ENCODE data around the gene L3MBTL4. TPM values are rescaled to one million over a fixed set of nuclear protein-coding genes. Genes with fewer than 3 reads are reported as not detected.

L3MBTL4 gene
- total RNA-seq, 1 experiment from 2014 or later = not detected

- DNase-seq = no peak
- no peaks in the 10 kb centered on the region for H4K20me1 ChIP-seq (ENCODE audit: insufficient read depth)
Observed at GRCh38 chr18:5944448-5944847, 470.3 kb downstream of the L3MBTL4 start.

DNA sequence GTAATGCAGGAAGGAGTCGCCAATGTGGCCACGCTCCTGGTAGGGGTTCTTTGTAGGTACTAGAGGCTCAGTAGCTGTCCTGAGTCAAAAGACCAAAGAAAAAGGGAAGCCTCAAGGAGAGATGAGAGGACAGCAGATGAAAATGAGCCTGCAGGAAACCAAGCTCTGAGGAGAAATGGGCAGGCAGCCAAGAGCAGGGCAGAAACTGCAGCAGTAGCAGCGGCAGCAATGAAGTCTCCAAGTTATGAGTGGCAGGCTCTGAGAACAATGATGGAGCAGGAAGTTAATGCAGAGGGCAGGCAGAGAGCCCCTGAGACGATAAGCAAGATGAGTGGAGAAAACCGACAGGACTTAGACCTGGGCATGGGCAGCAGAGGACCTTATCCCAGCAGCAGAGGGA is 471.2 kb downstream of the L3MBTL4 start:
- DNase-seq = no peak
- Histone ChIP-seq H3K9me2 (ENCODE audit: insufficient read depth) (no peaks in the 10 kb centered on the region), H3K4me3 (no peak overlapping the region), H4K20me1 (ENCODE audit: insufficient read depth) (no peaks in the 10 kb centered on the region), H3K27me3 (ENCODE audit: insufficient read depth, low read depth) (peaks cover 10% of the 10 kb centered on the region; the same call in 1 of the 2 replicates), H3K27ac (no peak overlapping the region), H3K36me3 (ENCODE audit: low read depth) (no peaks in the 10 kb centered on the region), H3K4me1 (replicated peaks; ENCODE audit: insufficient read depth) (no peaks in the 10 kb centered on the region), H3F3A (ENCODE audit: insufficient read depth, low read depth) (no peaks in the 10 kb centered on the region), H3K79me2 (ENCODE audit: low read depth) (no peaks in the 10 kb centered on the region), H2AFZ (no peak overlapping the region), H3K9me3 (ENCODE audit: insufficient read depth, low read depth) (no peaks in the 10 kb centered on the region), H3K4me2 (no peak overlapping the region)
- no TSS peak for BruUV-seq (replicated peaks)
- intact Hi-C loops (cut with micrococcal nuclease; ENCODE audit: unreplicated experiment) = no loop called here
- TF ChIP-seq CTCF (conservative IDR thresholded peaks at IDR 0.05) (no peak), EZH2 (IDR thresholded peaks at IDR 0.05; ENCODE audit: low read depth) (no peak)
- ChIA-PET CTCF (no interaction called here), POLR2A (ENCODE audit: unreplicated experiment) (no interaction called here)

More at GRCh38 chr18:5944448-5944847, 470.3 kb downstream of the L3MBTL4 start:
- TF ChIP-seq EZH2 (IDR thresholded peaks at IDR 0.05; ENCODE audit: low read depth) (no peak), CTCF (conservative IDR thresholded peaks at IDR 0.05) (no peak)
- H3K36me3 ChIP-seq (ENCODE audit: low read depth) = no peaks in the 10 kb centered on the region
- no TSS peak for BruUV-seq (replicated peaks)
- CTCF ChIA-PET = no interaction called here
- H3K4me1 ChIP-seq (replicated peaks; ENCODE audit: insufficient read depth) = no peaks in the 10 kb centered on the region
- H3K27ac ChIP-seq = no peak overlapping the region
- no peak overlapping the region for H2AFZ ChIP-seq
- H3K27me3 ChIP-seq (ENCODE audit: insufficient read depth, low read depth) = peaks cover 5% of the 10 kb centered on the region; the same call in 1 of the 2 replicates
- POLR2A ChIA-PET (ENCODE audit: unreplicated experiment) = no interaction called here
- H3K4me2 ChIP-seq = no peak overlapping the region
- no peaks in the 10 kb centered on the region for H3K9me2 ChIP-seq (ENCODE audit: insufficient read depth)
- intact Hi-C loops (cut with micrococcal nuclease; ENCODE audit: unreplicated experiment) = no loop called here
- H3K4me3 ChIP-seq = no peak overlapping the region
- H3K9me3 ChIP-seq (ENCODE audit: insufficient read depth, low read depth) = no peaks in the 10 kb centered on the region
- no peaks in the 10 kb centered on the region for H3K79me2 ChIP-seq (ENCODE audit: low read depth)
- H3F3A ChIP-seq (ENCODE audit: insufficient read depth, low read depth) = no peaks in the 10 kb centered on the region

- no peaks in the 10 kb centered on the region for H4K20me1 ChIP-seq (ENCODE audit: insufficient read depth)
- no peaks in the 10 kb centered on the region for H3K9me2 ChIP-seq (ENCODE audit: insufficient read depth)
- intact Hi-C loops (cut with micrococcal nuclease; ENCODE audit: unreplicated experiment) = no loop called here
- POLR2A ChIA-PET (ENCODE audit: unreplicated experiment) = no interaction called here
- no peak for DNase-seq
- no peak overlapping the region for H3K4me2 ChIP-seq
- H3F3A ChIP-seq (ENCODE audit: insufficient read depth, low read depth) = no peaks in the 10 kb centered on the region
- H3K27ac ChIP-seq = no peak overlapping the region
- TF ChIP-seq EZH2 (IDR thresholded peaks at IDR 0.05; ENCODE audit: low read depth) (no peak), CTCF (conservative IDR thresholded peaks at IDR 0.05) (no peak)
- no peak overlapping the region for H3K4me3 ChIP-seq
- H3K4me1 ChIP-seq (replicated peaks; ENCODE audit: insufficient read depth) = no peaks in the 10 kb centered on the region
- CTCF ChIA-PET = no interaction called here
- no peaks in the 10 kb centered on the region for H3K79me2 ChIP-seq (ENCODE audit: low read depth)
- no peaks in the 10 kb centered on the region for H3K9me3 ChIP-seq (ENCODE audit: insufficient read depth, low read depth)
- BruUV-seq (replicated peaks) = no TSS peak
- H2AFZ ChIP-seq = no peak overlapping the region
- H3K27me3 ChIP-seq (ENCODE audit: insufficient read depth, low read depth) = peaks cover 18% of the 10 kb centered on the region; the same call in 1 of the 2 replicates
- H3K36me3 ChIP-seq (ENCODE audit: low read depth) = no peaks in the 10 kb centered on the region
Observed at GRCh38 chr18:5942591-5942990, 472.1 kb downstream of the L3MBTL4 start.
